HTR-8/SVneo (cell line): Measurements from ENCODE around the gene MASTL.
"Not testable (repeated sequence)": the region's sequence is repeated elsewhere in the genome, so short reads cannot be mapped to it uniquely, and the experiment has no call there.

Source experiments
- DNase-seq: peaks from one replicate; pipeline ENCODE4 v3.0.0; 2011; ENCODE audit warnings: low spot score, mixed read lengths; ENCODE audit not compliant: insufficient read length
- FAIRE-seq: peaks from 2 replicates; lab custom pipeline; 2011; peaks lifted over from hg19 to GRCh38; lab: Jason Lieb, UNC

The MASTL gene

DNA sequence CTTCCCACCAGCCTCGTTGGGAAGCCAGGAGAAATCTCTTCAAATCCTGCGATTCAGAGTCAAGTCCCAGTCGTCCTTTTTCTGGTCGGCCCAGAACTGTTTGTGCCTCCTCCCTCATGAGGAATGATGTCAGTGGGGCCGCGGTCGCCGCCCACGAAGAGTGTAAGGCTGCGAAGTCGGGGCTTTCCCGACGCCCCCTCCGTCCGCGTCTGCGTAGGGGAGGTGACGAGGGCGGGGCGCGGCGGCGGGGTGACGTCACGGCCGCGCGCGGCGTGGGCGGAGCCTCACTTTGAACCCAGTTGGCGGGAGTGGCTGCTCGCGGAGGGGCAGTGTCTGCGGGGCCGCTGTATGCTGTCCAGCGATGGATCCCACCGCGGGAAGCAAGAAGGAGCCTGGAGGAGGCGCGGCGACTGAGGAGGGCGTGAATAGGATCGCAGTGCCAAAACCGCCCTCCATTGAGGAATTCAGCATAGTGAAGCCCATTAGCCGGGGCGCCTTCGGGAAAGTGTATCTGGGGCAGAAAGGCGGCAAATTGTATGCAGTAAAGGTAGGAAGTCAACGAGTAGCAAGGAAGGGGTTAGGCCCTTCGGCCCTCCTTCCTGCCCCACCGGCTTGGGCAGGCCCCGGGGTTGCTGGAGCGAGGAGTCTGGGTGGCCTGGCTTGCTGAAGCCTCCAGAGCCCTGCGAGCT, at the start of gene MASTL:
MASTL (plus strand) TSS at position 287 of the 689 bp plus-strand sequence; CDS start at position 362, 75 bp downstream.
- FAIRE-seq, result peak; percentile 82

DNA sequence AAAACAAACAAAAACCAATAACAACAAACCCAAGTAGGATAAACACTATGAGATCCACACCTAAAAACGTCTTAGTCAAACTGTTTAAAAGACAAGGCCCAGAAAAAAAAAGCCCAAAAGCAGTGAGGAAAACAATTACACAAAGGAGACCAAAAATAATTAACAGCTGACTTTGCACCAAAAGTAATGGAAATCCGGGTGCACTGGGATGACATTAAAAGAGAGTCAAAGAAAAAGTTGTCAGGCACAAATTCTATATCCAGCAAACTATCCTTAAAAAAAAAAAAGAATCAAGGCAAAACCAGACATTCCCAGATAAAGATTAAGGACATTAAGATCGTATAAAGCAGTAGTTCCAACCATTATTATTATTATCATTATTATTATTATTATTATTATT, 47.0 kb upstream of the MASTL start:
- DNase-seq, result no peak
- no peak for FAIRE-seq

More for the DNA sequence above, at the start of gene MASTL:
- peak; percentile 84 for DNase-seq

DNA sequence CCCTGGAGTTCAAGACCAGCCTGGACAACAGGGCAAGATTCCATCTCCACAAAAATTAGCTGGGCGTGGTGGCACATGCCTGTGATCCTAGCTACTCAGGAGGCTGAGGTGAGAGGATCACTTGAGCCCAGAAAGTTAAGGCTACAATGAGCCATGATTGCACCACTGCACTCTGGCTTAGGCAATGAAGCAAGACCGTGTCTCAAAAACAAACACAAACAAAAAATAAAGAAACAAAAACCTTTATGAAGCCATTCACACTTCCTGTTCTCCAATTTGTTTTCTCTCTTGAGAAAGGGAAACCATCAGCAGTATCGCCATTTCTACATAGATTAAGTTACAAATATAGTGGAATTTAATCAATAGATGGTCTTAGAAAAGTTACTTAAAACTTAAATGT, 20.8 kb upstream of the MASTL start:
- DNase-seq, result no peak

DNA sequence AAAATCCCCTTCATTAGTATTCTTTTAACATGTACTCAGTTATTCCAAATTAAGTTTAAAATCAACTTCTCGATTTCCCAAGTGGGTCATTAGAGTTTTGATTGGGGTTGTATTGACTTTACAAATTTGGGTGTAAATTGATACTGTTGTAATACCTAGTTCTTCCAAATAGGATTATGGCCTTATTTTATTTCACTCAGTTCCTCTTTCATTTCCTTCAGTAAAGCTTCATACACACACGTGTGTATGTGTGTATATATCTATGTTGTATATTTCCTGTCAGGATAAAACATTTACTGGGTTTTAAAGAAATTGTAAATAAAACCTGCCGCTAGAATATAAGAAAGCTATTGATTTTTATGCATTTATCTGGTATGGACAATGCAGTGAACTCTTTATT, 16.9 kb upstream of the MASTL start:
- no peak for FAIRE-seq

More for the DNA sequence above, 20.8 kb upstream of the MASTL start:
- FAIRE-seq, result no peak

DNA sequence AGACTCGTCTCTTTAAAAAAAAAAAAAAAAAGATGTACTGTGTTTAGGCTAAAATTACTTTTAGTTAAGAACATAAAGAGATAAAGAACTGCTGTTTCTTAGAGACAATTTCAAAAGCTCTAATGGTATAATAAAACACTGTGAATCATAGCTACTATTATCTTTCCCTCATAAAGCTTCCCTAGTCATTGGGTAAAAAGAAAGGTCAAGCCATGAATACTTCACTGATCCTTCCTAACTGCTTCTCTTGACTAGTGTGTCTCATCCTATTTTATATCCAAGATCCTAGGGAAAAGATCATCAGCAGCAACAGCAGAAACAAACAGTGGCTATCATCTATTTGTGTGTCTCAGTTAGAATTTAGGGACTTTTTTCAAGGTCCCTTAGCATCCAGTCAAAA, 11.5 kb upstream of the MASTL start:
- FAIRE-seq (no peak), DNase-seq (no peak)

More for the DNA sequence above, 16.9 kb upstream of the MASTL start:
- DNase-seq, result no peak

DNA sequence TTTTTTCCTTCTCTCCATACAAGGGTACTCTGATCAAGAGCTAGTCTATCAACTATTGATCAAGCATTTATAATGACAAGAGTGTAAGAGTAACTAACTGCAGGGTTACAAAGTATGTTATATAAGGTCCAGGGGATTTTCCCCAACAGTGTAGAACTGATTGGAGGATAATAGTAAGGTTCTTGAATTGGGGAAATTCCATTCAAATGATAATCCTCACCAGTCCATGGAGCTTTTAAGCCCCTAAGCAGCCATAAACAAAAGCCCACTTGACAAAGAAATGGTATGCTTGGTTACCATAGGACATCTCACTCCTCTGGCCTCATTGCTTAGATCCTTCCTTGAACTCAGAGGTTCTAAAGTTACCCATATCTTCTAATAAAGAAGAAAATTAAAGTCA, 9.2 kb upstream of the MASTL start:
- DNase-seq (no peak), FAIRE-seq (no peak)

DNA sequence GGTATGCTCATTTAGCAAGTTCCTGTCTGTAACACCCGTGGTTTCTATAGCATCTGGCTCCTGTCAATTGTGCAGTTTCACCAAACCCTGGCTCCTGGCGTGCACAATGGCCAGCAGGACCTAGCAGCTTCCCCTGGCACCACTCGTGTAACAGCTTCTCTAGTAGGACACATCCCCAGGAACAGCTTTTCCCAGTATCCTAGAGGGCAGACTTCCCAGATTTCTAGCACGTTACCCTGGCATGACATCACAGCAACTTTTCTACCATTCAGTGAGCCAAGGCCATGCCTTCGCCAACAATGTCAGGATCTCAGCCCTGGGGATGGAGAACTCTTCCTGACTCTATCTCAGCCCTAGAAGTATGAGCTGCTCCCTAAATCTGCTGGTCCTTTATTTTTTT, 7.5 kb upstream of the MASTL start:
- DNase-seq, result no peak
- no peak for FAIRE-seq

DNA sequence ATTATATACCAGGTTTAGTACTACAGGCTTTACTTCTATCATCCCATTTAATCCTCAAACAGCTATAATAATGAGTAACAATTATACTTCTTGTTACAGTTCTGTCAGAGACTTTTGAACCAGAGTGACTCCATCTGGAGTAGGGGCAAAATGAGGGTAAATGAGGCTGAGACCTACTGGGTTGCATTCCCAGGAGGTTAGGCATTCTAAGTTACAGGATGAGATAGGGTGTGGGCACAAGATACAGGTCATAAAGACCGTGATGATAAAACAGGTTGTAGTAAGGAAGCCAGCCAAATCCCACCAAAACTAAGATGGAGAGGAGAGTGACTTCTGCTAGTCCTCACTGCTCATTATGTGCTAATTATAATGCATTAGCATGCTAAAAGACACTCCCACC, 4.9 kb upstream of the MASTL start:
- DNase-seq (no peak), FAIRE-seq (no peak)

DNA sequence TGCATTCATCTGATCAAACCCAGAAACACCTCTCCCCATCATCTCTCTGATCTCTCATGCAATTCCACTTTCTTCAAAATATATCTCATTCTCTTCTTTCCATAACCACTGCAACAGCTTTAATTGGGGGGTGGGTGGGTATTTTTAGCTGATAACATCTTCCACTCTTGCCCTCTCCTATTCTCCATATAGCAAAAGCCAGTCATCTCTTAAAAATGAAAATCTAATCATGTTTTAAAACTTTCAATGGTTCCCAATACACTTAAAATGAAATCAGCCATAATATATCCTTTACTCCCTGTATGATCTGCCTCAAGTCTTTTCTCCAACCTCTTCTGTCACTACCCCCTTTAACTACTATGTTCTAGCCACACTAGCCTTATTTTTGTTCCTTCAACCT, 2.5 kb upstream of the MASTL start:
- DNase-seq, result no peak
- FAIRE-seq, result no peak

DNA sequence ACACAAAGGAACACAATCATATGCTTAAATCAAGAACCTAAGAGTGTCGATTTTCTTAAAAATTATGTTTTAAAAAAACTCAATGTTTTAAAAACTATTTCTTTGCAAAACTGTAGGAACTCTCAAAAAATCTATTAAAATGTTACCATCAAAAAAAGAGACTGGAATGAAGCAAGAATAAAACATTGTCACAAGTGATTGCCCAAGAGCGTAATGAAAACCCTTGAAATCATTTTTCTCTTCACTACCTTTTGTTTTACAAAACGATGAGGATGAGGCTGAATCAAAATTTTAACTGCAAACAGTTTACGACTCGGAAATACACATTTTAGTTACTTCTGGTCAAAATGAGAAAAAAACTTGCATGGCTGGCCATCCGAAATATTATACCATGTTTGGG, 1.8 kb upstream of the MASTL start:
- FAIRE-seq (no peak), DNase-seq (no peak)

DNA sequence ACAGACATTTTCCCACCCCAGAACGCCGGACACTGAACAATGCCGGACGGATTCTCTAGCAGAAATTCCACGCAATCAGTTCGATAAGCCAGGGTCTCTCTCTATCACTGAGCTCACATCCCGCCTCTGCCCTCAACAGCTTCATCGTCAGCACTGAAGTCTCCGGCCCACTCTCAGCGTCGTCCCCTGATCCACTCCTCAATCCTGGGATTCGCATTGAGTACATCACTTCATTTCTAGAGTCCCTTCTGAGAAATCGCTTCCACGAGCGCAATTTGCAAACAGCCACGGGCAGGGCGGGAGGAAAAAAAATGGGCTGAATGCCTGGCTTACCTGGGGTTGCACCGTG, 1.3 kb upstream of the MASTL start:
- DNase-seq, result peak; percentile 4
- FAIRE-seq, result no peak

DNA sequence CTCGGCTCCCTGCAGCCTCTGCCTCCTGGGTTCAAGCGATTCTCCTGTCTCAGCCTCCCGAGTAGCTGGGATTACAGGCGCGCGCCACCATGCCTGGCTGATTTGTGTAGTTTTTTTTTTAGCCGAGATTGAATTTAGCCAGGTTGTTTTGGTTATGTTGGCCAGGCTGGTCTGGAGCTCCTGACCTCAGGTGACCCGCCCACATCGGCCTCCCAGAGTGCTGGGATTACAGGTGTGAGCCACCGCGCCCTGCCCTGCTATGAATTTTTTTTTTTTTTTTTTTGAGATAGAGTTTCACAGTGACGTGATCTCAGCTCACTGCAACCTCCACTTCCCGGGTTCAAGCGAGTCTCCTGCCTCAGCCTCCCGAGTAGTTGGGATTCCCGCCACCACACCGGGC, 1.4 kb downstream of the MASTL start:
- DNase-seq, FAIRE-seq: not testable (repeated sequence)

DNA sequence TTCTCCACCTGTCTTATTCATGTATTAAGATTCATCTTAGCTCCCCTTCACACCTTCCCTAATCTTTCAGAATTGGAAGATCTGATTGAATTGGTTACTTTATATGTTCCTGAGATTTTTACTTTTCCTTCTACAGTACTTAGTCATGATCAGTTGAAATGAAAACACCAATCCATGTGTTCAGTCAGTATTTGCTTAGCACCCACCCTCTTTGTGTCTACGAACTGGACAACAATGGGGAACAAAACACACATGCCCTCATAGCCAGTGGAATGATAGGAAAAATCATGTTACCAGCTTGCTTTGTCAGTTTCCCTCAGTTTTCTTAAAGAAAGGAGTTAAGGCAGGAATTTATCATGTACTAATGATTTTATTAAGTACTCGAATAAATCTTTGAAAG, 2.0 kb downstream of the MASTL start:
- DNase-seq (no peak), FAIRE-seq (no peak)

DNA sequence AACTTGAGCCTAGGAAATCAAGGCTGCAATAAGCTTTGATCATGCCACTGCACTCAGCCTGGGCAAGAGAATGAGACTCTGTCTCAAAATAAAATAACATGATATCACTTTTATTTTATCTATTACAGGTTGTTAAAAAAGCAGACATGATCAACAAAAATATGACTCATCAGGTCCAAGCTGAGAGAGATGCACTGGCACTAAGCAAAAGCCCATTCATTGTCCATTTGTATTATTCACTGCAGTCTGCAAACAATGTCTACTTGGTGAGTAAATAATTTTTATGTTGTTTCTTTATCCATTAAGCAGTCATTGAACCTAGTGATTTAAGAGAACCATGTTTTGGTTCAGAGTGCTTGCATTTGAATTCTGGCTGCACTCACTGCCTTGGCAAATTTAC, 3.3 kb downstream of the MASTL start:
- FAIRE-seq (no peak), DNase-seq (no peak)

DNA sequence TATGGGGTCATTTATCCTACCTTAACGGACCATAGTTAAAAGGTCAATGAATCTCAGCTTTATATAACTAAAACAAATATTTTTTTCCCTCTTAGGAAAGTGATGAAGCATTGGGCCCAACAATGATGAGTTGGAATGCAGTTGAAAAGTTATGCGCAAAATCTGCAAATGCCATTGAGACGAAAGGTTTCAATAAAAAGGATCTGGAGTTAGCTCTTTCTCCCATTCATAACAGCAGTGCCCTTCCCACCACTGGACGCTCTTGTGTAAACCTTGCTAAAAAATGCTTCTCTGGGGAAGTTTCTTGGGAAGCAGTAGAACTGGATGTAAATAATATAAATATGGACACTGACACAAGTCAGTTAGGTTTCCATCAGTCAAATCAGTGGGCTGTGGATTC, 14.7 kb downstream of the MASTL start:
- DNase-seq, result no peak
- no peak for FAIRE-seq

DNA sequence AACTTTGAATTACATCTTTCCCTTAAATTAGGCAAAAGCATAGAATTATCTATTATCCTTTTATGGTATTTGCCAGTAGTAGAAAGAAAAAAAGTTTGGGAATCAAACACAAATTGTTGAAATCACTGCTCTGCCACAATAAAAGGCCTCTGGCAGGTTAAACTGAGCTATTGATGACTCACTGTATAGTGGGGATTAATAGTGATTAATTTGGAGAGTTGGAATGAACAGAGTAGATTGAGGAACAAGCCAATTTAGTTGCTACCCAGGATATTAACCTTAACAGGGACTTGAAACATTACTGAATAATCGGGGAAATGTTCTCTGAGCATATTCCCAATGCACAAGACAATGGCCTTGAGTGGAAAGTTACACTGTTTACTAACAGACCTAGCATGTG, 33.1 kb downstream of the MASTL start:
- FAIRE-seq (no peak), DNase-seq (no peak)

DNA sequence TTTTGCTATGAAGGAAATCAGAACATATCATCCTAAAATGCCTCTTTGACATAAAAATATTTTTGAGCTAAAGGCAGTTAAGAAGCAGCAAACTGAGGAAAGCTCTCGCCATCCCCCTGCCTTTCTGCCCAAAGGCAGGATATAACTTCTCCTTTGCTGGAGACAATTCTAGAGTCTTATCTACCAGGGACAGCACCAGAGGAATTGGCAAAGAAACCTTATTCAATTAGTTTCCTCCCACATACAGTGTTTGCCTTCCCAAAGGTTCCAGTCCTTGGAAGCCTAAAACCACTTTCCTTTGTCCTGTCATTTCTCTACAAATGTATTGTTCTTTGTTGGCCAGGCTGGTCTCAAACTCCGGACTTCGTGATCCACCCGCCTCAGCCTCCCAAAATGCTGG, 33.7 kb downstream of the MASTL start:
- DNase-seq, result no peak
- no peak for FAIRE-seq

DNA sequence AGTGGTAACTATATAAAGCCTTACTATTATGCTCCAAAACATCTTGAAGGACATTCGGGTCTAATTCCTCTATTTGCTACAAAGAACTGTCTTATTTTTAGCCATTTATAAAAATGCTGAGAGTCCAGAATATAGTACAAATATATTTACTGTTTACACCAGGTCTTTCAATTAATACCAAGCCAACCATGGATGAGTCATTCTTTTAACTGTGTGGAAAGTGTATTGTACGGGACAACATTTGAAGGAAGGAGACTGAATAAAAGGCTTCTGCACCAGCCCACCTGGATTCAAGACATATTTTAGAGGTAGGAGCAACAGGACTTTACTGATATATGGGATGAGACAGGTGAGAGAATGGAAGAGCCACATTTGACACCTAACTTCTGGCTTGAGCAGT, 35.4 kb downstream of the MASTL start:
- no peak for DNase-seq
- FAIRE-seq, result no peak

DNA sequence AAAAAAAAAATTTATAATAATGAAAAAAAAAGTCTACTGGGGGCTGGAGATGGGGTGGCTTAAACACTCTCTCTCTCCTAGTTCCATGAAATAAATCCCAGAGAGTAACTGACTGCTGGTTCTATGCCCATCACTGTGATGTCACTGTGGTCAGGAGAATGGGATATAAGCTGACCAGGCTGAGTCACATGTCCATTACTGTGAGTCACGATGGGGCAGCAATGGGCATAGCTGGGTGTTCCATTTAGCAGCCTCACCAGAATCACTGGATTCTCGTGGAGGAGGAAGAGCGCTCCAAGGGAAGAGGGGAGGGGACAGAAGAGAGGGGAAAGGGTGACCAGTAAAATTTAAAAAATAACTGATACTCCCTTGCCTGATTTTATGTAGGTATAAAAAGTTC, 37.1 kb downstream of the MASTL start:
- DNase-seq (peak; percentile 89), FAIRE-seq (peak; percentile 46)

DNA sequence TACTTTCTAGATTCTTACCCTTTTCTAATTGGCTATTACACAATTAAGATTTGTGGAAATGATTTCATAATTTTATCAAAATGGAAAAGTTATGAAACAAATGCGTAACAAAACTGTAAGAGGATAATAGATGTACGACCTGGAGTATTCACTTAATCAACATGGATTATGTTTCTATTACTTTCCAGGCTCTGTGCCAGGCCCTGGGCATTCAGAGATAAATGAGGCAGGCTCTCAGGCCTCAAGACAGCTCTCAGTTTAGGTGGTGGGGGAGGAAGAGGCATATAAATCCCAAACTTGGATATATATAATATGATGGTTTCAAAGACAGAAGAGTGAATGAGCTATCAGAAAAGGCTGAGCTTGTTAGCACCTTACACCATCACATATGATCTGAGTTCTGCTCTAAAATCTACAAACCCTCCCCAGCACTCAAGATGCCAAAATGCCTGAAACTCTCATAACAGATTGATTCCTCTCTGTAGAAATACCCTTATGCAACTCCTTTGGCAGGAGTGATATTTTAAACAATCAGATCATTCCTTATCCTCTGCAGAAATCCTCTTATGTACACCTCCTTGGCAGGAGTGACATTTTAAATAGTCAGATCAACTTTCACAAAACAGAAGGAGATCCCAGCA, 42.9 kb downstream of the MASTL start:
- no peak for FAIRE-seq
- no peak for DNase-seq

DNA sequence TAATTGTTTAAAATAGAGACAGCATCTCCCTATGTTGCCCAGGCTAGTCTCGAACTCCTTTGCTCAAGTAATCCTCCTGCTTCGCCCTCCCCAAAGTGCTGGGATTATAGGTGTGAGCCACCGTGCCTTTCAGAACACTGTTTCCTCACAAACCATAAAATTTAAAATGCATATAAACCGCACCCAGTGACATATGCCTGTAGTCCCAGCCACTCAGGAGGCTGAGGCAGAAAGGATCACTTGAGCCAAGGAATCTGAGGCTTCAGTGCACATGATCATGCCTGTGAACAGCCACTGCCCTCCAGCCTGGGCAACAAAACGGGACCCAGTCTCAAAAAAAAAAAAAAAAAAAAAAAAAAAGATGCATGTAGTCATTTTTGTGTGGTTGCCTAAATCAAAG, 48.7 kb downstream of the MASTL start:
- no peak for FAIRE-seq
- no peak for DNase-seq

DNA sequence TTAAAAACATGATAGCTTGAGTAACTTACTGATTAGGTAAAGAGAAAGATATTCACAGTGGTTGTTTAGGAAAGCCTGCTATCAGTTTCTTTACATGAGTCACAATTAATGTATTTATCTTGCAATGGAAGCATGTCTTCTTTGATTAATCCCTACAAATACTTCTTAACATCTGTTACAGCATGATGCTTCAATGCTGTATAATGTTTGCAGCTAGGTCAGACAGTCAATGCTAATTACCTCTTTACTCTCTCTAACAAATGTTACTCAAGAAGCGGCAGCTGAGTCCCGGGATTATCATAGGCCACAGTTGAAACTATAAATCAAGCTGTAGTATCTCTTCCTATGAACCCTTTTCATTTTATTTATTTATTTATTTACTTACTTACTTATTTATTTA, 52.2 kb downstream of the MASTL start:
- FAIRE-seq (no peak), DNase-seq (no peak)
